HEK293 (cell line): ENCODE data around the gene FER1L5.

Experiments used
- BCL11B ChIP-seq: fragments of 450-650 bp; formaldehyde crosslinking; IDR thresholded peaks from 2 replicates; pipeline ENCODE4 v1.5.1; 2016; ENCODE audit warnings: low read depth, missing biosample characterization, missing genetic modification characterization
- GFI1B ChIP-seq: fragments of 450-650 bp; formaldehyde crosslinking; IDR thresholded peaks from 2 replicates; pipeline ENCODE4 v1.5.1; 2016; ENCODE audit warnings: missing biosample characterization, missing genetic modification characterization
- OSR2 ChIP-seq: fragments of 450-650 bp; formaldehyde crosslinking; IDR thresholded peaks from 2 replicates; pipeline ENCODE4 v1.5.1; 2016; ENCODE audit warnings: missing biosample characterization, missing genetic modification characterization
- PATZ1 ChIP-seq: fragments of 450-650 bp; formaldehyde crosslinking; IDR thresholded peaks from 2 replicates; pipeline ENCODE4 v1.5.1; 2016; ENCODE audit warnings: missing biosample characterization, missing genetic modification characterization
- PRDM4 ChIP-seq: fragments of 450-650 bp; formaldehyde crosslinking; IDR thresholded peaks from 2 replicates; pipeline ENCODE4 v1.5.1; 2017; ENCODE audit warnings: missing biosample characterization, missing genetic modification characterization
- ZBTB49 ChIP-seq: fragments of 450-650 bp; formaldehyde crosslinking; IDR thresholded peaks from 2 replicates; pipeline ENCODE4 v1.5.1; 2016; ENCODE audit warnings: missing biosample characterization, missing genetic modification characterization, low read depth
- ZFHX2 ChIP-seq: fragments of 450-650 bp; formaldehyde crosslinking; conservative IDR thresholded peaks from 2 replicates; pipeline ENCODE4 v1.5.1; 2016; ENCODE audit warnings: missing biosample characterization, missing genetic modification characterization
- ZIC2 ChIP-seq: fragments of 450-650 bp; formaldehyde crosslinking; IDR thresholded peaks from 2 replicates; pipeline ENCODE4 v1.5.1; 2016; ENCODE audit warnings: missing biosample characterization, missing genetic modification characterization
- ZNF157 ChIP-seq: fragments of 450-650 bp; formaldehyde crosslinking; IDR thresholded peaks from 2 replicates; pipeline ENCODE4 v1.5.1; 2016; ENCODE audit warnings: missing biosample characterization, missing genetic modification characterization
- ZNF184 ChIP-seq: fragments of 450-650 bp; IDR thresholded peaks from 2 replicates; pipeline ENCODE4 v1.5.1; 2018; ENCODE audit warnings: missing biosample characterization, mild to moderate bottlenecking, missing genetic modification characterization
- ZNF223 ChIP-seq: fragments of 450-650 bp; formaldehyde crosslinking; IDR thresholded peaks from 2 replicates; pipeline ENCODE4 v1.5.1; 2016; ENCODE audit warnings: missing biosample characterization, missing genetic modification characterization
- ZNF280D ChIP-seq: fragments of 450-650 bp; formaldehyde crosslinking; IDR thresholded peaks from 2 replicates; pipeline ENCODE4 v1.5.1; 2016; ENCODE audit warnings: missing biosample characterization, missing genetic modification characterization
- ZNF324 ChIP-seq: fragments of 450-650 bp; formaldehyde crosslinking; IDR thresholded peaks from 2 replicates; pipeline ENCODE4 v1.5.1; 2016; ENCODE audit warnings: missing biosample characterization, missing genetic modification characterization
- ZNF335 ChIP-seq: fragments of 450-650 bp; formaldehyde crosslinking; conservative IDR thresholded peaks from 2 replicates; pipeline ENCODE4 v1.5.1; 2016; ENCODE audit warnings: missing biosample characterization, missing genetic modification characterization
- ZNF354C ChIP-seq: fragments of 450-650 bp; formaldehyde crosslinking; IDR thresholded peaks from 2 replicates; pipeline ENCODE4 v1.5.1; 2016; ENCODE audit warnings: missing biosample characterization, missing genetic modification characterization, low read depth, borderline replicate concordance
- ZNF398 ChIP-seq: fragments of 450-650 bp; formaldehyde crosslinking; IDR thresholded peaks from 2 replicates; pipeline ENCODE4 v1.5.1; 2017; ENCODE audit warnings: missing biosample characterization, missing genetic modification characterization
- ZNF404 ChIP-seq: fragments of 450-650 bp; formaldehyde crosslinking; IDR thresholded peaks from 2 replicates; pipeline ENCODE4 v1.5.1; 2017; ENCODE audit warnings: missing biosample characterization, missing genetic modification characterization
- ZNF473 ChIP-seq: fragments of 450-650 bp; formaldehyde crosslinking; IDR thresholded peaks from 2 replicates; pipeline ENCODE4 v1.5.1; 2017; ENCODE audit warnings: missing biosample characterization, missing genetic modification characterization
- ZNF501 ChIP-seq: fragments of 450-650 bp; formaldehyde crosslinking; IDR thresholded peaks from 2 replicates; pipeline ENCODE4 v1.5.1; 2016; ENCODE audit warnings: missing biosample characterization, missing genetic modification characterization
- ZNF549 ChIP-seq: fragments of 450-650 bp; IDR thresholded peaks from 2 replicates; pipeline ENCODE4 v1.5.1; 2018; ENCODE audit warnings: missing biosample characterization, missing genetic modification characterization, mild to moderate bottlenecking, inconsistent platforms, moderate library complexity
- ZNF585B ChIP-seq: fragments of 450-650 bp; formaldehyde crosslinking; IDR thresholded peaks from 2 replicates; pipeline ENCODE4 v1.5.1; 2016; ENCODE audit warnings: missing biosample characterization, missing genetic modification characterization
- ZNF629 ChIP-seq: fragments of 450-650 bp; formaldehyde crosslinking; IDR thresholded peaks from 2 replicates; pipeline ENCODE4 v1.5.1; 2017; ENCODE audit warnings: missing biosample characterization, missing genetic modification characterization
- ZNF747 ChIP-seq: fragments of 450-650 bp; formaldehyde crosslinking; IDR thresholded peaks from 2 replicates; pipeline ENCODE4 v1.5.1; 2016; ENCODE audit warnings: missing biosample characterization, missing genetic modification characterization
- ZNF76 ChIP-seq: fragments of 450-650 bp; formaldehyde crosslinking; IDR thresholded peaks from 2 replicates; pipeline ENCODE4; 2016; ENCODE audit warnings: low read depth, missing biosample characterization, missing genetic modification characterization, borderline replicate concordance
- ZNF843 ChIP-seq: fragments of 450-650 bp; formaldehyde crosslinking; IDR thresholded peaks from 2 replicates; pipeline ENCODE4 v1.5.1; 2016; ENCODE audit warnings: missing biosample characterization, missing genetic modification characterization
- ZSCAN4 ChIP-seq: fragments of 450-650 bp; formaldehyde crosslinking; IDR thresholded peaks from 2 replicates; pipeline ENCODE4 v1.5.1; 2017; ENCODE audit warnings: missing biosample characterization, missing genetic modification characterization

Gene FER1L5

GRCh38 chr2:96638144-96639121 is 4.1 kb upstream of the FER1L5 start, which contains the start of gene KANSL3 (continued):
- peak; percentile 83 for TF ChIP-seq ZNF76 (tag by site-specific recombination)
- peak; percentile 11; the same call in 1 of the 2 replicates for TF ChIP-seq PATZ1
- TF ChIP-seq ZBTB49 (tag by site-specific recombination) = no peak
- TF ChIP-seq ZIC2 (tag by site-specific recombination) = no peak
- TF ChIP-seq ZNF184 (tag by site-specific recombination) = no peak; the same call in 1 of the 2 replicates
- TF ChIP-seq ZNF404 = no peak
- no peak for TF ChIP-seq ZNF354C (tag by site-specific recombination)
- TF ChIP-seq BCL11B = no peak
- no peak for TF ChIP-seq ZNF747 (tag by site-specific recombination)
- peak; percentile 60; the same call in 1 of the 2 replicates for TF ChIP-seq ZNF280D (tag by site-specific recombination)
- no peak for TF ChIP-seq ZNF549 (tag by site-specific recombination)
- peak; percentile 74 for TF ChIP-seq ZNF843 (tag by site-specific recombination)
- peak; percentile 95 for TF ChIP-seq ZNF501 (tag by site-specific recombination)
- TF ChIP-seq ZNF335 = peak; percentile 78
- no peak for TF ChIP-seq OSR2 (tag by site-specific recombination)
- no peak for TF ChIP-seq ZSCAN4
- TF ChIP-seq ZFHX2 (tag by site-specific recombination) = peak; percentile 89
- no peak for TF ChIP-seq ZNF398 (tag by site-specific recombination)
- peak; percentile 66; the same call in 1 of the 2 replicates for TF ChIP-seq PRDM4 (tag by site-specific recombination)
- TF ChIP-seq GFI1B (tag by site-specific recombination) = no peak
- no peak for TF ChIP-seq ZNF473
- no peak for TF ChIP-seq ZNF585B
- no peak for TF ChIP-seq ZNF157
- peak; percentile 71 for TF ChIP-seq ZNF629 (tag by site-specific recombination)
- TF ChIP-seq ZNF223 (tag by site-specific recombination) = no peak
- peak; percentile 97 for TF ChIP-seq ZNF324 (tag by site-specific recombination)
